ENCODE results near the gene ARHGAP24.

- TF ChIP-seq CTCF (conservative IDR thresholded peaks at IDR 0.05) (no peak), ZFX (IDR thresholded peaks at IDR 0.05) (no peak)
Measured at GRCh38 chr4:85798012-85798770, 323.2 kb downstream of the ARHGAP24 start.
